IPS DF 4.7 (cell line): Measurements from ENCODE around the gene REL.
"Not testable (repeated sequence)": the region's sequence is repeated elsewhere in the genome, so short reads cannot be mapped to it uniquely, and the experiment has no call there.

Experiments used
- DNase-seq: peaks from one replicate; pipeline ENCODE4 v3.0.0-alpha.2; 2013; ENCODE audit warnings: low spot score; ENCODE audit errors: extremely low read depth

REL gene

GRCh38 chr2:60881047-60881932 lies at the start of gene REL:
REL (plus strand) TSS chr2:60881574; CDS start chr2:60881841, 267 bp downstream.
- peak; percentile 36 for DNase-seq

- no peak for DNase-seq
Observed at GRCh38 chr2:60831921-60832320, 49.5 kb upstream of the REL start.

GRCh38 chr2:60832621-60833020 lies 48.8 kb upstream of the REL start:
- DNase-seq, result no peak

- DNase-seq, result no peak
Observed at GRCh38 chr2:60834270-60834717, 47.1 kb upstream of the REL start.

GRCh38 chr2:60836491-60836890 lies 44.9 kb upstream of the REL start:
- DNase-seq, result no peak

GRCh38 chr2:60837123-60837522 lies 44.3 kb upstream of the REL start:
- no peak for DNase-seq

- no peak for DNase-seq
Observed at GRCh38 chr2:60838481-60838880, 42.9 kb upstream of the REL start.

- no peak for DNase-seq
Observed at GRCh38 chr2:60839126-60839813, 42.1 kb upstream of the REL start.

GRCh38 chr2:60840880-60841279 lies 40.5 kb upstream of the REL start:
- no peak for DNase-seq

GRCh38 chr2:60843006-60843405 lies 38.4 kb upstream of the REL start:
- DNase-seq, result no peak

GRCh38 chr2:60844105-60844504 lies 37.3 kb upstream of the REL start:
- no peak for DNase-seq

- no peak for DNase-seq
Observed at GRCh38 chr2:60847854-60848253, 33.5 kb upstream of the REL start.

GRCh38 chr2:60849187-60849586 lies 32.2 kb upstream of the REL start:
- DNase-seq, result no peak

- DNase-seq, result no peak
Observed at GRCh38 chr2:60852282-60852860, 29.0 kb upstream of the REL start.

- no peak for DNase-seq
Observed at GRCh38 chr2:60853531-60853930, 27.8 kb upstream of the REL start.

- DNase-seq, result no peak
Observed at GRCh38 chr2:60855989-60856669, 25.2 kb upstream of the REL start.

- DNase-seq, result no peak
Observed at GRCh38 chr2:60857056-60857455, 24.3 kb upstream of the REL start.

GRCh38 chr2:60858897-60859311 lies 22.5 kb upstream of the REL start:
- no peak for DNase-seq

- DNase-seq, result no peak
Observed at GRCh38 chr2:60861736-60862135, 19.6 kb upstream of the REL start.

- no peak for DNase-seq
Observed at GRCh38 chr2:60862642-60863041, 18.7 kb upstream of the REL start.

- DNase-seq, result not testable (repeated sequence)
Observed at GRCh38 chr2:60865361-60865760, 16.0 kb upstream of the REL start.

- no peak for DNase-seq
Observed at GRCh38 chr2:60867007-60867406, 14.4 kb upstream of the REL start.
